ENCODE results near the gene KRTAP5-11. TPM values are rescaled to one million over a fixed set of nuclear protein-coding genes. Genes with fewer than 3 reads are reported as not detected.

KRTAP5-11 gene
- total and polyA plus RNA-seq, 2 donors (not counting 1 experiment from before 2014, with no cell fraction given), result not detected

GRCh38 chr11:71562120-71562519, 20.6 kb downstream of the KRTAP5-11 start:
- intact Hi-C loops (cut with micrococcal nuclease), result no loop called here
- Histone ChIP-seq H3K36me3 (replicated peaks in 1 of 2; ENCODE audit: control extremely low read depth in 1 of 2, control insufficient read depth in 1 of 2, extremely low read depth in 1 of 2, insufficient read depth in 2 of 2, low read length in 1 of 2) (no peaks in the 10 kb centered on the region), H4K20me1 (ENCODE audit: control insufficient read depth, insufficient read depth, low read length, poor library complexity, severe bottlenecking) (no peaks in the 10 kb centered on the region), H3K4me2 (replicated peaks; ENCODE audit: low read depth, low read length, poor library complexity, severe bottlenecking) (no peak overlapping the region), H3K9ac (ENCODE audit: low read length) (no peak overlapping the region), H2AFZ (ENCODE audit: insufficient read depth, low read depth, low read length, poor library complexity, severe bottlenecking) (no peak overlapping the region), H3K27ac (ENCODE audit: low read length in 2 of 2) (no peak overlapping the region), H3K27me3 (replicated peaks in 1 of 4; ENCODE audit: control extremely low read depth in 1 of 4, control insufficient read depth in 3 of 4, insufficient read depth in 4 of 4, low read length in 3 of 4) (peaks cover 0 to 16% (median 12%) of the 10 kb centered on the region in 4 experiments), H3K79me2 (ENCODE audit: control insufficient read depth, insufficient read depth, low read length) (no peaks in the 10 kb centered on the region), H3K9me3 (ENCODE audit: control extremely low read depth in 1 of 3, control insufficient read depth in 2 of 3, insufficient read depth in 1 of 3, low read length in 2 of 3) (no peaks in the 10 kb centered on the region), H3K4me3 (ENCODE audit: control extremely low read depth in 1 of 5, extremely low read depth in 1 of 5, insufficient read depth in 1 of 5, low read depth in 2 of 5, low read length in 4 of 5) (no peak overlapping the region), H3K4me1 (ENCODE audit: control insufficient read depth in 2 of 2, insufficient read depth in 2 of 2, low read length in 2 of 2) (peaks cover 0 to 4% of the 10 kb centered on the region in 2 donors)
- CTCF ChIA-PET, result interaction anchor here (0.9 kb wide), 1 partner anchor 29 kb away, joined by 3 read pairs; no protein-coding TSS in a partner anchor
- no peaks in the 10 kb centered on the region for H3K4me1 Mint-ChIP-seq
- H3K9me3 Mint-ChIP-seq (ENCODE audit: insufficient read depth), result peaks cover 2% of the 10 kb centered on the region
- no peak overlapping the region for H3K4me3 Mint-ChIP-seq
- DNase-seq (no peak), ATAC-seq (ENCODE audit: low read depth) (no peak)
- H3K27ac Mint-ChIP-seq, result no peak overlapping the region
- POLR2A ChIA-PET, result no interaction called here
- TF ChIP-seq CTCF (IDR thresholded peaks at IDR 0.05), result no peak
- H3K27me3 Mint-ChIP-seq, result peaks cover 53% of the 10 kb centered on the region

- no peaks in the 10 kb centered on the region for H4K20me1 ChIP-seq (ENCODE audit: control insufficient read depth, insufficient read depth, low read length, poor library complexity, severe bottlenecking)
- H2AFZ ChIP-seq (ENCODE audit: insufficient read depth, low read depth, low read length, poor library complexity, severe bottlenecking), result no peak overlapping the region
- intact Hi-C loops (cut with micrococcal nuclease), result no loop called here
- no peak overlapping the region for H3K9ac ChIP-seq (ENCODE audit: low read length)
- CTCF ChIA-PET, result no interaction called here
- no peak for ATAC-seq (ENCODE audit: low read depth)
- H3K9me3 ChIP-seq (ENCODE audit: control extremely low read depth in 1 of 3, control insufficient read depth in 2 of 3, insufficient read depth in 1 of 3, low read length in 2 of 3), result no peaks in the 10 kb centered on the region
- no peaks in the 10 kb centered on the region for H3K4me1 Mint-ChIP-seq
- H3K4me1 ChIP-seq (ENCODE audit: control insufficient read depth in 2 of 2, insufficient read depth in 2 of 2, low read length in 2 of 2), result peaks cover 0 to 4% of the 10 kb centered on the region in 2 donors
- DNase-seq, result no peak
- POLR2A ChIA-PET, result no interaction called here
- H3K27ac ChIP-seq (ENCODE audit: low read length in 2 of 2), result no peak overlapping the region
- H3K9me3 Mint-ChIP-seq (ENCODE audit: insufficient read depth), result peaks cover 2% of the 10 kb centered on the region
- H3K4me3 Mint-ChIP-seq, result no peak overlapping the region
- TF ChIP-seq EZH2 (IDR thresholded peaks at IDR 0.05; ENCODE audit: borderline replicate concordance, insufficient read depth, low read depth, low read length, poor library complexity, severe bottlenecking), result no peak
- no peak for TF ChIP-seq CTCF (IDR thresholded peaks at IDR 0.05)
- no peak overlapping the region for H3K4me2 ChIP-seq (replicated peaks; ENCODE audit: low read depth, low read length, poor library complexity, severe bottlenecking)
- H3K27me3 Mint-ChIP-seq, result peaks cover 41% of the 10 kb centered on the region
- WGBS (ENCODE audit: insufficient coverage), result 100% methylated on average over 1 of the region's 1 CpG
- H3K79me2 ChIP-seq (ENCODE audit: control insufficient read depth, insufficient read depth, low read length), result no peaks in the 10 kb centered on the region
- H3K4me3 ChIP-seq (ENCODE audit: control extremely low read depth in 1 of 5, extremely low read depth in 1 of 5, insufficient read depth in 1 of 5, low read depth in 2 of 5, low read length in 4 of 5), result no peak overlapping the region
- no peak overlapping the region for H3K27ac Mint-ChIP-seq
- peaks cover 0 to 15% (median 11%) of the 10 kb centered on the region in 4 experiments for H3K27me3 ChIP-seq (replicated peaks in 1 of 4; ENCODE audit: control extremely low read depth in 1 of 4, control insufficient read depth in 3 of 4, insufficient read depth in 4 of 4, low read length in 3 of 4)
- no peaks in the 10 kb centered on the region for H3K36me3 ChIP-seq (replicated peaks in 1 of 2; ENCODE audit: control extremely low read depth in 1 of 2, control insufficient read depth in 1 of 2, extremely low read depth in 1 of 2, insufficient read depth in 2 of 2, low read length in 1 of 2)
Observed at GRCh38 chr11:71558996-71559395, 23.7 kb downstream of the KRTAP5-11 start.

Measured in B cell (primary cell).